ENCODE data around the gene RIPPLY3. TPM values are rescaled to one million over a fixed set of nuclear protein-coding genes. Genes with fewer than 3 reads are reported as not detected.
"Not testable (repeated sequence)": the region's sequence is repeated elsewhere in the genome, so short reads cannot be mapped to it uniquely, and the experiment has no call there.

Gene RIPPLY3
- total and polyA plus RNA-seq, 11 donors = not detected

- Histone ChIP-seq H3K27me3 (peaks cover 0 to 10% (median 0%) of the 10 kb centered on the region in 9 donors), H3K27ac (no peak overlapping the region), H3K9me3 (no peaks in the 10 kb centered on the region), H3K36me3 (no peaks in the 10 kb centered on the region), H3K4me1 (no peaks in the 10 kb centered on the region), H3K4me3 (no peak overlapping the region)
- no peak for DNase-seq
- intact Hi-C loops (cut with DNase I) = no loop called here
- ATAC-seq = no peak
- WGBS, 4 donors = 89 to 95% (median 92%) methylated on average over 4 of the region's 4 CpGs
- TF ChIP-seq CTCF (IDR thresholded peaks at IDR 0.05) = no peak
- no peak for TF ChIP-seq POLR2A (IDR thresholded peaks at IDR 0.05)
Observed at GRCh38 chr21:37030864-37031263, 24.4 kb downstream of the RIPPLY3 start.

- intact Hi-C loops (cut with DNase I) = no loop called here
- DNase-seq (no peak), ATAC-seq (no peak)
- Histone ChIP-seq H3K4me1 (no peaks in the 10 kb centered on the region), H3K36me3 (no peaks in the 10 kb centered on the region), H3K27me3 (peaks cover 0 to 3% (median 0%) of the 10 kb centered on the region in 9 donors), H3K4me3 (no peak overlapping the region), H3K27ac (no peak overlapping the region), H3K9me3 (no peaks in the 10 kb centered on the region)
- WGBS, 4 donors = 82 to 90% (median 86%) methylated on average over 5 of the region's 5 CpGs
- TF ChIP-seq POLR2A (IDR thresholded peaks at IDR 0.05) = no peak
- no peak for TF ChIP-seq CTCF (IDR thresholded peaks at IDR 0.05)
Observed at GRCh38 chr21:37032293-37032692, 25.8 kb downstream of the RIPPLY3 start.

GRCh38 chr21:37032877-37033471 lies 26.5 kb downstream of the RIPPLY3 start:
- no peak for ATAC-seq

GRCh38 chr21:37034394-37034793 lies 27.9 kb downstream of the RIPPLY3 start:
- 81 to 88% (median 85%) methylated on average over 4 of the region's 4 CpGs for WGBS, 4 donors
- intact Hi-C loops (cut with DNase I); H3K4me1 ChIP-seq; DNase-seq; H3K27ac ChIP-seq; H3K4me3 ChIP-seq; ATAC-seq; H3K27me3 ChIP-seq; H3K9me3 ChIP-seq; H3K36me3 ChIP-seq: not testable (repeated sequence)

More at GRCh38 chr21:37032877-37033471, 26.5 kb downstream of the RIPPLY3 start:
- WGBS, 4 donors = 75 to 87% (median 84%) methylated on average over 4 of the region's 4 CpGs
- H3K27me3 ChIP-seq = peaks cover 0 to 3% (median 0%) of the 10 kb centered on the region in 9 donors
- H3K4me1 ChIP-seq = no peaks in the 10 kb centered on the region
- no peak overlapping the region for H3K27ac ChIP-seq
- no peak for TF ChIP-seq POLR2A (IDR thresholded peaks at IDR 0.05)
- no peak for TF ChIP-seq CTCF (IDR thresholded peaks at IDR 0.05)
- no peaks in the 10 kb centered on the region for H3K9me3 ChIP-seq
- H3K36me3 ChIP-seq = no peaks in the 10 kb centered on the region
- intact Hi-C loops (cut with DNase I) = no loop called here
- no peak overlapping the region for H3K4me3 ChIP-seq
- no peak for DNase-seq

- no peak overlapping the region for H3K4me3 ChIP-seq
- H3K9me3 ChIP-seq = no peaks in the 10 kb centered on the region
- 89 to 92% (median 90%) methylated on average over 4 of the region's 4 CpGs for WGBS, 4 donors
- H3K27ac ChIP-seq = no peak overlapping the region
- H3K4me1 ChIP-seq = no peaks in the 10 kb centered on the region
- DNase-seq (no peak), ATAC-seq (no peak)
- no peaks in the 10 kb centered on the region for H3K36me3 ChIP-seq
- peaks cover 0 to 3% (median 0%) of the 10 kb centered on the region in 9 donors for H3K27me3 ChIP-seq
- intact Hi-C loops (cut with DNase I) = no loop called here
- no peak for TF ChIP-seq POLR2A (IDR thresholded peaks at IDR 0.05)
- TF ChIP-seq CTCF (IDR thresholded peaks at IDR 0.05) = no peak
Observed at GRCh38 chr21:37036177-37036576, 29.7 kb downstream of the RIPPLY3 start.
